HPDE6-E6E7 (cell line): ENCODE results near the gene GPR39.
"Not testable (repeated sequence)": the region's sequence is repeated elsewhere in the genome, so short reads cannot be mapped to it uniquely, and the experiment has no call there.

Experiments used
- DNase-seq: peaks from one replicate; pipeline ENCODE4 v3.0.0; 2011; ENCODE audit warnings: missing footprints; ENCODE audit errors: extremely low spot score

Gene GPR39

DNA sequence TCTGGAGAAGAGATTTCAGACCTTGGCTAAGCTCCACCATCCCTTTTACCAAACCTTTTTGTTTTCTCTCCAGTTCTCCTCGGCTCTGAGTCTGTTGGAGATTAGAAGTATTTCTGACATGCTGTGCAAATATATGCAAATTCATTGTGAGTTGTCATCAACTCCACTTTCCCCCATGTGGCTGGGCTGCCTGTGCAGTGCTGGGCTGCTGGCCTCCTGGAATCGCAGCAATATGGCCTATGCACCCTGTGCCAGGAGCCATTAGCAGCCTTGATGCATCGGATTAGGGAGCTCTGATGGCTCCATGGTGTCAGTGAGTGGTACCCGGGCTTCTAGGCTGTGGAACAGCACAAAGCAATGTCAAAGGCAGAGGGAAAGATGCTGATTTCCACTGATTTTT is 80.0 kb downstream of the GPR39 start:
- no peak for DNase-seq

DNA sequence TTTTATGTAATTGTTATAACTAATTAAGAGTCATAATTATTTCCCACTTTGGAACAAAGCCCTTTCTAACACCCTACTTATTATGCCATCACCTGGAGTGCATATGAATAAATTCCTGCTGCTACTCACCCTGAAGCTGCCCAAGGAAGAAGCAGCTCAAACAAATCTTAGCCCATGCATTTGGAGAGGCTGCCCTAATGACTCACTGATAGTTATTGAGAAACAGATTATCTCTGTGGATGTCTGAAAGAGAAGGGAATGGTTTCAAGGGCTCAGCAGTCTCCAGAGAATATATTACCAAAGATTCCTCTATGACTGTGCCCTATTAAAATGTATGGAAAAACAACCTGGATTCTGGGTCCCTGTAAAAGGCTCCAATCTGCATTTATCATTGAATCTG is 81.0 kb downstream of the GPR39 start:
- DNase-seq = no peak

DNA sequence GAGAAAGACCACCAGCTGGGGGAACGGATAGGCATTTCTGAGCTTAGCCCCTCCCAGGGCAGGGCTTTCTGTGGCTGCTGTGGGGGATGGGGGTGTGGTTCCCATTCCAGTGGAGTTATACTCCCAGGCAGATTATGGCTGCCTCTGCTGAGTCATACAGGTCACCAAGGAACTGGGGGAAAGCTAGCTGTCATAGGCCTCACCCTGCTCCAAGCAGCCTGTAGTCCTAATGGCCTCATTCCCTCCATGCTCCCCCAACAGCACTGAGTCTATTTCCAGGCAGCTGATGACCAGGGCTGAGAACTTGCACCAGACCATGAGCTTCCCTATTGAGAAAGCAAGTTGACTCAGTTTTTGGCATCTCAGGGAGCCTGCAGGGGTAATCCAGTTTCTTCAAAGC is 87.1 kb downstream of the GPR39 start:
- DNase-seq = no peak

DNA sequence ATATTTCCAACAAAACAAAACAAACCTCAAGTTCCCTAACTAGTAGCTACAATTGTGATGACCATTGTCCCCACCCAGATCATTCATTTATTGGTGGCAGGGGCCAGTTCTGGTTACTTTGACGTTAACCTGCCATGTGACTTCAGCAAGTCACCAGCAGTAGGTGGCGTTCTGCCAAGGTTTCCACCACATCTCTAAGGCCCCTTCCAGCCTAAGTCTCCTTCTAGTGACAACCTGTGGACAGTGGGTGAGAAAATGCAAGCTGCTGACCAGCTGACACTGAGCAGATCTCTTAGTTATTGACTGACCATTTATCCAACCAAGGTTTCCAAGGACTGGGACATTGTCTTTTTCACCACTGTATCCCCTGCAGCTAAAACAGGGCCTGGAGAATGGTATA is 98.4 kb downstream of the GPR39 start:
- DNase-seq = no peak

DNA sequence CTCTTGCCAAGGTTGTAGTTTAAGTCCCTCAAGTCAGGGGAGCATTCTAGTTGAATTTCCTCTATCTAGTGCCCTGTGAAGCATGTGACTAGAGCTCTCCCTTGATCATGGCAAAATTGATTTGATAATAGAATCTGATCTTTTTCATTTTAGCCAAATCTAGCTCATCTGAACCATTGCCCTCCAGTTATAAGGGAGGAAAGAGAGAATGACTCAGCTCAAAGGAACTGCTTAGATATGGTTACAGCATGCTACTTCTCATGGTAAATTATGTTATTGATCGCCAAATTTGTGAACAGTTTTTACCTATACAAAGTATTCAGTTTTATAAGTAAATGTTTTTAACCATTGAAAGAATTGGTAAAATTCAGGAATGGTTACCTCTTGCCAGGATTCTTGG is 100.8 kb downstream of the GPR39 start:
- no peak for DNase-seq

DNA sequence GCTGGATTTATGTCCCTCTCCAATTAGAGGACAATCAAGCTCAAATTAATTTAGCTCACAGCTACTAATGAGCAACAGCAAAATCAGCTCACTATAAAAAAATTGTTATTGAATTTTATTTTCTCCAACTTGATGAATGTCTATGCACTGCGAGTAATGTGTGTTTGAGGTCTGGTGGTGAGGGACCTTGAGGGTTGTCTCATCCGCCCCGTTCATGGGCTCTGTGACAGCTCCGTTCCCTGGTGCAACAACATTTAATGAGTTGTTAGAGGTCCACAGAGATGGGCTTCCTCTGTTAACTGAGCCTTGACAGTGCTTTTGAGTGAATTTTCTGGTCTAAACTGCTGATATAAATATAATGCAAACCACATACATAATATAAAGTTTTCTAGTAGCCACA is 101.7 kb downstream of the GPR39 start:
- DNase-seq = no peak

DNA sequence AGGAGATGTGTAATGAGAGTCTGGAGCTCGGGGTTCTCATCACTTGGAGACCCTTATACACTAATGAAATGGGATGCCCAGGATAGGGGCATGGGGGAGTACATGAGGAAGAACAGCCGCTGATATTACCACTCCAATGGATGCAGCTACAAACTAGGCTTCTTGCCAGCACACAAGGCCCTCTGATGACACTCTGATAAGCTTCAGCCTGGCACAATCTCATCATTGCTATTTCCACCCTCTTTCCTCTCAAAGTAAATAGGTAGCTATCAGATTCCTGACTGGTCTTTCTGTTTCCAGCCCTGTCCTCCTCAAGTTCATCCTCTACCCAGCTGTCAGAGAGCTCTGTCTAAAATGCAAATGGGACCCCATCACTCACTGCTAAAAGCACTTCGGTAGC is 103.0 kb downstream of the GPR39 start:
- no peak for DNase-seq

DNA sequence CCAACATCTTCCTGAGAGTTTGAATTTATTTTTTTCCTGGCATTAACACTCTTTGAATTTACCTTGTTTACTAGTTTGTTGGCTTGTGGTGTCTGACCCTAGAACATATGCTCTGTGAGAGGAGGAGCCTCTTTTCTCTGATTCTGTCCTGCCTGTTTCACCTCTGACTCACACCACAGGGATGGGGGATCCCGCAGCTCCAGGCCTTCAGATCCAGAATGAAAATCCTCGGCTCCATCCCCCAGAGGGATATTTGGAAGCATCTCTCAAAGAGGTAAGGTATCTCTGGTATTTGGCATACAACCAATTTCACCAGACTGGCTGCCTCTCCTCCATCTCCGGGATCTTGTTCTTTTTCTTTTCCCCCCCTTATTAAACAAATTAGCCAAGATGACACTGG is 104.7 kb downstream of the GPR39 start:
- DNase-seq = no peak

DNA sequence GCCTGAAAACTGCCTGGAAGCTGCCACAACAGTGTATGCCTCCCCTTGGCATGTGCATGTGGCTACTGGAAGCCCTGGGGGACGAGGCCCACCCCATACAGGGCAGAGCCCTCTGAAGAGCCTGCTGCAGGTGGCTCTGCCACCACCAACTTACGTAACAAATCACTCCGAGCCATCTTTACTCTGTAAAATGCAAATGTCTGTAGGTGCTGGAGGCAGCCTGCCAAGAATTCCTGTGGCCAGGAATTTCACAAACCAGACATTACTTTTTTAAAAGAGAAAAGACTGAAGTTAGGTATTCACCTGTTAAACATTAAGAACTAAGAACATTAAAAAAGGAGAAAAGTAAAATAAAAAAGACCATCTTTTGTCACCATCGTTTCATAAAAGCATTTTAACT is 106.3 kb downstream of the GPR39 start:
- no peak for DNase-seq

DNA sequence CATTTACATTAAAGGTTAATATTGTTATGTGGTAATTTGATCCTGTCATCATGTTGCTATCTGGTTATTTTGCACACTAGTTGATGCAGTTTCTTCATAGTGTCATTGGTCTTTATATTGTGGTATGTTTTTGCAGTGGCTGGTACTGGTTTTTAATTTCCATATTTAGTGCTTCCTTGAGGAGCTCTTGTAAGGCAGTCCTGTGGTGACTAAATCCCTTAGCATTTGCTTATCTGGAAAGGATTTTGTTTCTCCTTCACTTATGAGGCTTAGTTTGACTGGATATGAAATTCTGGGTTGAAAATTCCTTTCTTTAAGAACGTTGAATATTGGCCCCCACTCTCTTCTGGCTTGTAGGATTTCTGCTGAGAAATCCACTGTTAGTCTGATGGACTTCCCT is 120.5 kb downstream of the GPR39 start:
- DNase-seq = not testable (repeated sequence)

DNA sequence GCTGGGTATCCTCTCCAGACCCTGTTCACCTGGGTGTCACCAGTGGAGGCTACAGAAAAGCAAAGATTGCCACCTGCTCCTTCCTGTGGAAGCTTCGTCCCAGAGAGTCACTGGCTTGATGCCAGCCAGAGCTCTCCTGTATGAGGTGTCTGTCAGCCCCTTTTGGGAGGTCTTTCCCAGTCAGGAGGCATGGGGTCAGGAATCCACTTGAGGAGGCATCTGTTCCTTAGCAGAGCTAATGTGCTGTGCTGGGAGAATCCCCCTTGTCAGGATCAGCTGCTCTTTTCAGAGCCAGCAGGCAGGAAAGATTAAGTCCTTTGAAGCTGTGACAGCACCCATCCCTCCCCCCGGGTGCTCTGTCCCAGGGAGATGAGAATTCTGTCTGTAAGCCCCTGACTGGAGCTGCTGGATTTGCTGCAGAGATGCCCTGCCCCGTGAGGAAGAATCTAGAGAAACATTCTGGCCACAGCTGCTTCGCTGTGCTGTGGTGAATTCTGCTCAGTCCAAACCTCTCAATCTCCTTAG is 121.8 kb downstream of the GPR39 start:
- DNase-seq = no peak

DNA sequence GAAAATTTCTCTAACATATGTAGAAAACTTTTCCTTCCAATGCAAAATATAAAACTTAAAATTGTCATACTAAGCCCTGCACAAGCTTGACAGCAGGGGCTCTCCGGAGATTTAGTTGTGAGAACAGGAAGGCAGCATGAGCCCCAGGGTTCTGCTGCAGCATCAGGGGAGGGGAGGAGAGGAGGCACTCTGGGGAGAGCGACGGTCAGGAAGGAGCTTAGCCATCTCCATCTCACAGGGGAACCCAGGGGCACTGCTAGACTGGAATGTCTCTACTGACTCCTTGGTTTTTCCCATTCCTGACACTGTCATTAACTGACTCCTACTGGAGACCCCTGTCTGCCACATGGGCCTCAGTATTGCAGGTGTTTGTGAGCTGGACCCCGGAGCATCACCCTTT is 123.6 kb downstream of the GPR39 start:
- DNase-seq = no peak

DNA sequence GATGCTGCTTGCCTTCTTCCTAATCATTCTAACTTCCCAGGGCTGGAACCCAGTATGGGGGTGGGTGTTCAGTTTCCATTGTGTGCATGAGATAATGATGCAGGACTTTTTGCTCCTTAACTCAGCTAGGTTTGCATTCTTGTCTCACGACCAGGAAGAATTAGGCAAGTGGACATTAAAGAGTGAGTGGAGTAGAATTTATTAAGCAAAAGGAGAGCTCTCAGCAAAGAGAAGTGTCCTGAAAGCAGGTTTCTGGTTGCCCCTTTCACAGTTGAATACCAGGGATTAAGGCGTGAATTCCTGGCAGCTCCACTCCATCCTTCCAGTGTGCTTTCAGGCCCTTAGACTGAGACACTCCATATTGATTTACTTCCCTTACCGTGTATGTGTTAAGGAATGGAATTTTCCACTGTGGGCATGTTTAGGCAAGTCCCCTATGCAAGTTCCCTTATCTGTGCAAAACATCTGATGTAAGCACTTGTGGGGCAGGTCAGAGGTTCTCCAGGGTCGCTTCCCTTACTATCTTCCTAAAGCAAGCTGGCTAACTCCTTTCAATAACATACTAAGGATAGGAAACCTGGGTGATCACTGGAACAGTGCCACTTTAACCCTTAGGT is 126.5 kb downstream of the GPR39 start:
- DNase-seq = no peak

DNA sequence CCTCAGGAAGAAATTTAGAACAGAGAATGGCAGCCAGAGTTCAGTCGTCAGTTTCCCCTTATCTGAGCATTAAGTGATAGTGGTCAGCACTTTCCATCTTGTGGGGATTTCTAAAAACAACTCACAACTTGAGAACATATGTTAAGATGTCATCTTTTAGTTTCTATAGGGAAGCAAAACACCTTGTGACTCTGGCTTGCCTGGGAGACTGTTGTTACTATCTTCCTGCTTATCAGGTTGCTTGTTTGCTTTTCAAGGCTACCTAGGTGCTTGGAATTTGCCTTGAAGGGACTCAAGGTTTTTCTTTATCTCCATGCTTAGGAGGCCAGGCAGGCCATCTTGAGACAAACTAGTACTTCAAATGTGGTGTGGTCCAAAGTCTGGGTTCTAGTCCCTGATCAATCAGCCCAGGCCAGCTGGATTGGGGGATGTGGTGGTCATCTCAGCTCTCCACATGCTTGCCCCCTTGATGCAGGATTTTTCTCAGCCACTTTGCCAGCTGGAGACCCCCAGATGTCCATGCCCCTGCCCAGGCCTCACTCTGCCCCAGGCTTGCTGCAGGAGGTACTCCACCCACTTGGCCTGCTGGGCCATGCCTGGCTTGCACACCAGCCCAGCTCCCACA is 127.5 kb downstream of the GPR39 start:
- DNase-seq = no peak

DNA sequence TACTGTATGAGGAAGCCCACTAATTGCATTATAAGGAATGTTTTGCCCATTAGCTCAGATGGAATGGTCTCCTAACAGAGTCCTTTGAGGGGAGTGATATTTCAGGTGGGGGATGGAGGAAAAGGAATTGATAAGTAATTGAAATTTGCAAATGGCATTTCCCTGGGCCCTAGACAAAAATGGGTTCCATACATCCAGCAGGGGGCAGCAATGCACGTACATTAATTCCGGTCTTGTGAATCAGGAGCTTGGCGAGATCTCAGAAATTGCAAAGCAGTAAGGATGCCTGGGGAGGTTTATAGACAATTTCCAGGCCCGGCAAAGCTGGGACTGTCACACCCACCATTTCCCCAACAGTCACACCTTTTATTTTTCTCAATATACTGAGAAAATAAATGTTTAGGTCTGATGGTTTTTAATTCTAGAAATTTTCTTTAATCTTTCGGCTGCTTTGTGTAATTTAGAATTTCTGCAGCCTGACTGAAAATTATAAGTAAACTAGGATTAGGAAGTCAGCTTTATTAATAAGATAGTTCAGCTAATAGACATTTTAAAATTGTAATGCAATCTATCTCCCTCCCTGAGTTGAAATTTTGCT is 130.6 kb downstream of the GPR39 start:
- peak; percentile 28 for DNase-seq

DNA sequence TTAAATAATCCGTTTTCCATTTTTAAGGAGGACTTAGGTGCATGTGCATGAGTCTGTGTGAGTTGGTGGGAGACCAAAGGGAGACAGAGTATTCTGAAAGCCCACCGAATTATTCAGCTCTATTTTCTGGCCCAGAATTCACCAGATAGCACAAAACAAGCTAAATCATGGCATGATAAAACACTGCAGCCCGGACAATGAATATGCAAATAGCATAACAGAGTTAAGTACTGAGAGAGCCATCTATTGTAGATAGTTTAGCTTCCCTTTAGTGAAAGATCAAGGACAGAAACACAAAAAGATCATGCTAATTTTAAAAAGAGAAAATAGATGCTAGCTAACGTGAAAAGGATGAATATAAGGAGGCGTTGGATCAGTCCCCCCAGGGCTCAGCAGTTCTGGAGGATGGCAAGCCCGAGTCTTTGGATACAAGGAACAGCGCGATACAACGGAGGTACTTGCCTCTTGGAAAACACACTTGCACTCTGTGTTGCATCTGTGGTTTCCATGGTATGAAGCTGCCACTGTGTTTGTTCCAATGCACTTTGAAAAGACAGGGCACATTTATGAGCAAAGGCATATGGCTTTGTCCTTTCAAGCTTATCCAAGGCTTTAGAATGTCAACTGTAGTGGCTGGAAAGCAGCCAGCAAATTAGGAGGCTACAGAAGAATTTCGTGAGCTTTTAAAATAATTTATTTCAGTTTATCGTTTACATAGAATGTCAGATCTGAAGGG is 133.5 kb downstream of the GPR39 start:
- no peak for DNase-seq

DNA sequence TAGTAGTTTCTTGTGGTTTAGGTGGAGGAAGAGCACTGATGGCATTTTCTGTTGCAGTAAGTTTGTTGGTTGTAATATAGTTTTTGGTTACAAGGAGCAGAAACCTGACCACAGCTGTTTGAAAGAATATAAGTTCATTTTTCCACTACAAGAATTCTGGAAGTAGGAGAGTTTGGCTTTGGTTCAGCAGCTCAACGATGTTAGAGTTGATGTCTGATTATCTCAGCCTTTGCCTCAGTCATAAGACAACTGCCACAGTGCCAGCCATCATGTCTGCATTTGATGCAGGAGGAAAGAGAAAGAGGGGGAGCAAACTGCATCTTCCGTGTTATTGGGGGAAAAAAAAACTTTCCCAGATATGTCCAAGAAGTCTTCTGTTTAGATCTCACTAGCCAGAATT is 134.3 kb downstream of the GPR39 start:
- DNase-seq = no peak

DNA sequence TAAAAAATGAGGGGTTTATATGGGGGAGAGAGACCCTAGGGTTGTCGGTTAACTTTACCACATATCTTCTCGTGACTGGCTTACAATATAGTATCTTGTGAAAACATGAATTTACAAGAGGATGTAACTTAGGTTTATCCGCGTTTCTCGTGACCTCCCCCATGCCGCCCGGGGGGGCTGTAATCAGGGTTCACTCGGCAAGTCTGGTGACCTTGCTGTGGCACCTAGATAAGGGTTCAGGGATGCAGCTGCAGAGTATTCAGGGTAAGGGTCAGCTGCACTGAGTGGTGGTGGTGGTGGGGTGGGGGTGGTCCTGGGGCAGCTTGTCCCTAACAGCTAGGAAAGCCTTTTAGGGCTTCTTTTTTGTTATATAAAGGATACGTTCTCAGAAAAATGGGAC is 141.1 kb downstream of the GPR39 start:
- DNase-seq = no peak

DNA sequence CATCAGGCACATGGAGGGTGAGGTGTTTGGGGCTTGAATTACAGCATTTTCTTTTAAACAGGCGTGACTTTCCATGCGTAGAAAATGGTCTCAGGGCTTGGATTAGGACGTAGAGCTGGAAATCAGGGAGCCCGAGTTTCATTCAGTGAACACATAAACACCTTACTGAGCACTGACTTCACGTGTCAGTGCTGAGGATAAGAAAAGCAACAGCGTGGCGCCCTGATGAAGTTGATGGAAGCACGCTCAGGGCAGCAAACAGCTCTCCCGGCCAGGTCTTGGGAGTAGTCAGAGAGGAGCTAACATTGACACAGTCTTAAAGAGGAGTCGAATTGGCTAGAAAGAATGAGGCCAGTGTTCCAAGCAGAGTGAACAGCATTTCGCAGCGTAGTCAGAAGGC is 142.7 kb downstream of the GPR39 start:
- DNase-seq = no peak

DNA sequence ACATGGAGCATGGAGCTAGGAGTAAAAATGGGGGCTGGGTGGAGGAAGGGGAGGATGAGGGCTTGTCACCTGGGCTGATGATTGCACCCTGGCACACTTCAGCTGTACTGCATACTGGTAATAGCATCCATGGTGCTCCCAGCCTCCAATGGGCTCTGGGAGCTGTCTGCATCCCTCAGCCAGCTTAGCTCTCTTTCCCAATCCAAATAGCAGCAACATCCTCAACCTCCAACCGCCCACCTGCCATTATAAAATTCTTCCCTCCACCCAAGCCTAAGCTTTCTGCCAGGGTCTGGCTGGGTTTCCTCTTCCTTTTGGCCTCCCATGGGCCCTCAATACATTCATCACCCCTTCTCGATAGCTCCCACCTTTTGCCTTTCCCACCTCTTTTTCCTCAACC is 143.3 kb downstream of the GPR39 start:
- DNase-seq = no peak

DNA sequence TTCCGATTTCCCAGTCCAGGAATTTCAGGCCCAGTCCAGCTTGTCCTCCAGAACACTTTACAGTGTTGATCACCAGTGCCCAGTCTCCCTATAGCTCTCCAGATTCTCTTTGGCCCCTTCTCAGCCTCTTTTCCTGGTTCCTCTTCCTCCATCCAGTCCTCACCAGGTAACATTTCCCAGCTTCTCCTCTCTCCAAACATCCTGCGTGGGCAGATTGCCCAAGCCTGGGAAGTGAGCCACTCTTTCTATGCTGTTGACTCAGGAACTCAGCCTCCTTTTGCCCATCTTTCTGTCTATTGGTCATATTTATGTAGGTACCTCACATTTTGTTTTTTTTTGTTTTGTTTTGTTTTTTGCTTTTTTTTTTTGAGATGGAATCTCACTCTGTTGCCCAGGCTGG is 144.0 kb downstream of the GPR39 start:
- no peak for DNase-seq

DNA sequence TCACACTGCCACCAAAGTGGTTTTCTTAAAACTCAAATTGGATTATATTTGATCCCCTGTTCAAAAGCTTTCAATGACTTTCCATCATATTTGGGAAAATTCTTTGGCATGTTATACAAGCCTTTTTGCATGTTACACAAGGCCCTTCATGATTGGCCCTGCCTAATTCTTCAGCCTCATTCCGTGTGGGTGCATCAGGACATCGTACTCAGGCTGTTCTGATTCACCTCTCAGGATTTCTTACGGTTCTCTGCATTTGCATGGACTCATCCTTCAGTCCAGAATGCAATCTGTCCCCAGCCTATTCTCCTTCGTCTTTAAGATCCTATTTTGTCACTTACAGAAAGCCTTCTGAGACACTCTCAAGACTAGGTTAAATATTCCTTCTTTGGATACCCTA is 145.6 kb downstream of the GPR39 start:
- DNase-seq = no peak

DNA sequence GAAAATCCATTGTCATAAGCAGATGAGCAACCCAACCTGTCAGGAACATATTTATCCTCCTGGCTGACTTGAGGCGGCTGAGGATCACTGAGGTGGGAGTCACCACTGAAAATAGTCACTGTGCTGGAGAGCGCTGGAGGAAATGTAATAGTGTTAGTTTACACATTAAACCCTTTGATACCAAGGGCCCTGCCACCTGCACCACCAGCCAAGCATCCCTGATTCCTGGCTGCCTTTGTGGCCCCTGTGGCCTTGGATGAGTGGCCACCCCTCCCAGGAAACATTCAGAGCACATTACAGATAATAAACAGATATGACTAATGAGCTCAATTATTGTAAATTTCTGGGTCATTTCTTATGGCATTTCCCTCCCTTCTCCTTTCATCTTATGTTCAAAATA is 147.5 kb downstream of the GPR39 start:
- no peak for DNase-seq
